GM12891 (cell line): ENCODE data around the gene STOML1.

Experiments used
- PAX5 ChIP-seq: IDR thresholded peaks from 2 replicates; pipeline ENCODE4 v1.6.1; 2011; ENCODE audit warnings: low read length, moderate library complexity, mild to moderate bottlenecking; ENCODE audit not compliant: insufficient read depth, severe bottlenecking
- POLR2A ChIP-seq: IDR thresholded peaks from 2 replicates; pipeline ENCODE4 v1.6.1; 2011; ENCODE audit warnings: low read depth, low read length, control low read depth
- POLR2AphosphoS5 ChIP-seq: IDR thresholded peaks from 2 replicates; pipeline ENCODE4 v1.6.1; 2011; ENCODE audit warnings: low read depth, low read length, control low read depth
- POU2F2 ChIP-seq: IDR thresholded peaks from 2 replicates; pipeline ENCODE4 v1.6.1; 2011; ENCODE audit warnings: low read depth, mild to moderate bottlenecking, control low read depth, low read length, moderate library complexity
- SPI1 ChIP-seq: IDR thresholded peaks from 2 replicates; pipeline ENCODE4 v1.6.1; 2011; ENCODE audit warnings: low read depth, low read length, control low read depth
- TAF1 ChIP-seq: IDR thresholded peaks from 2 replicates; pipeline ENCODE4 v1.6.1; 2011; ENCODE audit warnings: low read depth, low read length, control low read depth

DNA sequence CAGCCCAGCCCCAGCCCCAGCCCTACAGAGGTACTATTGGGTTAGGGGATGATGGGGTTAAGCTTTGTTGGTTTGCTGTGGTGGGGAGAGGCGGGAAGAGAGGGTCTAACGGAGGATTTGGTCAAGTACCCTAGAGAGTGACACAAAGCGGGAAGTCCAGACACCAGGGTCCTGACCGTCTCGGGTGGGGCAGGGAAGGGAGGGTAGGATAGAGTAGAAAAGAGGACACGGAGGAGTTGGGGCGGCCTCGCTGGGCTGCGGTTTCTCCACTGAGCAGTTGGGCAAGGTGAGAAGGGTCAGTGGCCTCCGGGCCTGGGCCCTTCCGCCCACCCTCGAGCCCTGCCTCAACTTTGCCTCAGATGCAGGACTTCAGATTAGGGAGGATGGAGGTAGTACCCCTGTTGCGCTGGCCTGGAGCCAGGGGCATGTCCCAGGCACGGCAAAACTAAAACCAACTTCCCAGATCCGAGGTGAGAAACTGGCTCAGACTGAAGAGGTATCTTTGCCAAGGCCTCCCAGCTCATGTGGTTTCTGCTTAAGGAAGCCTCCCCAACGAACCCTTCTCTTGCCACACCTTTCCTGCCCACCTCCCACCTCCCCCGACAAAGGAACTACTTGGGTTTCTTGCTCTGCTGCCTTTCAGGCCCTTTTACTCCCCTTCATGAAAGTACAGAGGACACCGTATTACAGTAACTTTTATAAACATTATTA, 3.0 kb upstream of the STOML1 start:
- no peak for TF ChIP-seq POLR2A
- no peak for TF ChIP-seq POLR2AphosphoS5
- TF ChIP-seq TAF1 = no peak
- no peak for TF ChIP-seq POU2F2
- no peak for TF ChIP-seq PAX5
- TF ChIP-seq SPI1 = no peak
